GM10266 (cell line): ENCODE measurements around the gene PAM.
A peak's percentile ranks its signal among the peaks of the same experiment; 100 is the strongest.

Experiments
- DNase-seq: peaks from one replicate; pipeline ENCODE4 v3.0.0; 2012; ENCODE audit errors: extremely low spot score
- CTCF ChIP-seq: IDR thresholded peaks from 2 replicates; pipeline ENCODE4 v1.5.1; 2012; ENCODE audit warnings: mild to moderate bottlenecking, low read depth; ENCODE audit not compliant: control insufficient read depth, insufficient read depth; ENCODE audit errors: missing control alignments

PAM gene

GRCh38 chr5:102922111-102922720 lies 167.1 kb downstream of the PAM start:
- TF ChIP-seq CTCF = no peak
- DNase-seq = no peak

- TF ChIP-seq CTCF = no peak
- no peak for DNase-seq
These were observed 167.8 kb downstream of the PAM start for GRCh38 chr5:102922799-102923477.

GRCh38 chr5:102924963-102925362 lies 169.9 kb downstream of the PAM start:
- no peak for DNase-seq
- no peak for TF ChIP-seq CTCF

GRCh38 chr5:102927007-102927406 lies 171.9 kb downstream of the PAM start:
- DNase-seq = no peak
- TF ChIP-seq CTCF = no peak

GRCh38 chr5:102930244-102930643 lies 175.1 kb downstream of the PAM start:
- no peak for TF ChIP-seq CTCF
- no peak for DNase-seq

GRCh38 chr5:102931085-102931725 lies 176.1 kb downstream of the PAM start:
- DNase-seq = peak; percentile 6
- no peak for TF ChIP-seq CTCF

GRCh38 chr5:102932781-102933180 lies 177.7 kb downstream of the PAM start:
- TF ChIP-seq CTCF = no peak
- DNase-seq = no peak
